ENCODE results near the gene ZNF768.
"Not testable (repeated sequence)": the region's sequence is repeated elsewhere in the genome, so short reads cannot be mapped to it uniquely, and the experiment has no call there.

ZNF768 gene

GRCh38 chr16:30555315-30556124 is 29.2 kb upstream of the ZNF768 start:
- DNase-seq = no peak

GRCh38 chr16:30554557-30555314 is 28.4 kb upstream of the ZNF768 start:
- DNase-seq = no peak

GRCh38 chr16:30553393-30553899 is 27.1 kb upstream of the ZNF768 start:
- DNase-seq = peak; percentile 88

- DNase-seq = no peak
Measured at GRCh38 chr16:30552956-30553355, 26.6 kb upstream of the ZNF768 start.

GRCh38 chr16:30551781-30552180 is 25.4 kb upstream of the ZNF768 start:
- DNase-seq = no peak

- peak; percentile 55 for DNase-seq
Measured at GRCh38 chr16:30548416-30549253, 22.3 kb upstream of the ZNF768 start.

GRCh38 chr16:30546115-30546514 is 19.7 kb upstream of the ZNF768 start:
- no peak for DNase-seq

- DNase-seq = no peak
Measured at GRCh38 chr16:30543067-30543466, 16.7 kb upstream of the ZNF768 start.

- DNase-seq = peak; percentile 82
Measured at GRCh38 chr16:30541502-30542329, 15.3 kb upstream of the ZNF768 start.

GRCh38 chr16:30540916-30541464 is 14.6 kb upstream of the ZNF768 start:
- DNase-seq = peak; percentile 90

GRCh38 chr16:30539986-30540526 is 13.7 kb upstream of the ZNF768 start:
- not testable (repeated sequence) for DNase-seq

- no peak for DNase-seq
Measured at GRCh38 chr16:30539000-30539964, 12.9 kb upstream of the ZNF768 start.

- not testable (repeated sequence) for DNase-seq
Measured at GRCh38 chr16:30536391-30537024, 10.1 kb upstream of the ZNF768 start.

GRCh38 chr16:30535777-30536190 is 9.4 kb upstream of the ZNF768 start:
- DNase-seq = peak; percentile 93

GRCh38 chr16:30535106-30535776 is 8.9 kb upstream of the ZNF768 start:
- no peak for DNase-seq

- DNase-seq = peak; percentile 97
Measured at GRCh38 chr16:30534368-30535105, 8.2 kb upstream of the ZNF768 start, which contains the start of gene ZNF747. ZNF747 (minus strand) TSS chr16:30534858; CDS start chr16:30534679, 179 bp downstream.

GRCh38 chr16:30533748-30534367 is 7.5 kb upstream of the ZNF768 start:
- peak; percentile 61 for DNase-seq

GRCh38 chr16:30533146-30533522 is 6.8 kb upstream of the ZNF768 start:
- no peak for DNase-seq

All from OCI-M1 (cell line).